ENCODE data around the gene PACS1. TPM values are rescaled to one million over a fixed set of nuclear protein-coding genes. Genes with fewer than 3 reads are reported as not detected.

The PACS1 gene
- total RNA-seq, 1 donor from 2014 or later, result 50.8 TPM

- peak; percentile 79 for DNase-seq
- Histone ChIP-seq H3K4me3 (peak overlapping the region; percentile 22), H3K9me3 (no peaks in the 10 kb centered on the region), H3K27ac (peak overlapping the region; percentile 18), H3K4me1 (peaks cover 24% of the 10 kb centered on the region), H3K27me3 (ENCODE audit: low read depth) (no peaks in the 10 kb centered on the region), H3K36me3 (no peaks in the 10 kb centered on the region)
- TF ChIP-seq, protein P1, sequence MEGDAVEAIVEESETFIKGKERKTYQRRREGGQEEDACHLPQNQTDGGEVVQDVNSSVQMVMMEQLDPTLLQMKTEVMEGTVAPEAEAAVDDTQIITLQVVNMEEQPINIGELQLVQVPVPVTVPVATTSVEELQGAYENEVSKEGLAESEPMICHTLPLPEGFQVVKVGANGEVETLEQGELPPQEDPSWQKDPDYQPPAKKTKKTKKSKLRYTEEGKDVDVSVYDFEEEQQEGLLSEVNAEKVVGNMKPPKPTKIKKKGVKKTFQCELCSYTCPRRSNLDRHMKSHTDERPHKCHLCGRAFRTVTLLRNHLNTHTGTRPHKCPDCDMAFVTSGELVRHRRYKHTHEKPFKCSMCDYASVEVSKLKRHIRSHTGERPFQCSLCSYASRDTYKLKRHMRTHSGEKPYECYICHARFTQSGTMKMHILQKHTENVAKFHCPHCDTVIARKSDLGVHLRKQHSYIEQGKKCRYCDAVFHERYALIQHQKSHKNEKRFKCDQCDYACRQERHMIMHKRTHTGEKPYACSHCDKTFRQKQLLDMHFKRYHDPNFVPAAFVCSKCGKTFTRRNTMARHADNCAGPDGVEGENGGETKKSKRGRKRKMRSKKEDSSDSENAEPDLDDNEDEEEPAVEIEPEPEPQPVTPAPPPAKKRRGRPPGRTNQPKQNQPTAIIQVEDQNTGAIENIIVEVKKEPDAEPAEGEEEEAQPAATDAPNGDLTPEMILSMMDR (IDR thresholded peaks at IDR 0.05), result no peak
- ATAC-seq, result peak; percentile 87 to 90
- intact Hi-C loops (cut with DNase I), result no loop called here
Measured at GRCh38 chr11:66100272-66101065, 30.4 kb downstream of the PACS1 start.

DNA sequence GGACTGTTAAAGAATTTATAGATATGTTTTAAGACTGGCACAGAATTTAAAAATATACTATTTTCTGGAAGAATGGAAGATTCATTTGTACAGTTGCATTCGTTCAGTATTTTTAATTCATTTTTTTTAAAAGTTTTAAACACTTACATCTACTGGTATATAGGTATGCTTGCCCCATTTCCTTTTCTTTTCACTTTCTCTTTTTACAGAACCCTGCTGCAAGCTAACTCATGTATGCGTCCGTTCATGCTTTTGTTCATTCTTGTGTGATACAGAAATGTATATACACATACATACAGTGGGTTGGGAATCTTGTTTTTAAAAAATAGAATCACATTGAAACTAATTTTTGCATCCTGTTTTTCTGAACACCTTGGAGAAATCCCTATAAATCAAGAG lies 31.0 kb downstream of the PACS1 start:
- peak overlapping the region; percentile 18 for H3K27ac ChIP-seq
- no peaks in the 10 kb centered on the region for H3K27me3 ChIP-seq (ENCODE audit: low read depth)
- TF ChIP-seq, protein P1 (IDR thresholded peaks at IDR 0.05), result no peak
- DNase-seq (no peak), ATAC-seq (no peak)
- H3K4me1 ChIP-seq, result peaks cover 24% of the 10 kb centered on the region
- intact Hi-C loops (cut with DNase I), result no loop called here
- H3K36me3 ChIP-seq, result no peaks in the 10 kb centered on the region
- H3K9me3 ChIP-seq, result no peaks in the 10 kb centered on the region
- H3K4me3 ChIP-seq, result peak overlapping the region; percentile 22

DNA sequence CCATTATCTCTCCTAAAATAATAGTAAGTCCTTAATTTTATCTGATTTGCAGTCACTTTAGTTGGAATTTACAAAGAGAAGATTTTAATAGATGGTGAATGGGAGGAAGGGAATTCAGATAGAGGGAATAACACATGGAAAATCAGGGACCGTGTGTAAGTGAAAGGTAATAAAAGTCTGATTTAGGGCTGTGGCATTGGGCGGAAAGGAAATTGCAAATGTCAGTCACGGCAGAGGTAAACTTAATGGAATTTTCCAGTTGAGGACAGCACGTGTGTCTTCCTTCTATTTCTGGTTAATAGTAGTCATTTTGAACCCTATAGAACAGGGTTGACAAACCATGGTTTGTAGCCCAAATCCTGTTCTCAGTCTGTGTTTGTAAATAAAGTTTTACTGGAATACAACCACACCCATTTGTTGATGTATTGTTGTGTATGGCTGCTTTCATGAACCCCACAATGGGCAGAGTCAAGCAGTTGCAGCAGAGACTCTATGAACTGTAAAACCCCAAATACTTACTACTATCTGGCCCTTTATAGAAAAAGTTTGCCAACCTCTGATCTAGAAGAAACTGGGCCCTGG lies 34.1 kb downstream of the PACS1 start:
- no peak for DNase-seq

DNA sequence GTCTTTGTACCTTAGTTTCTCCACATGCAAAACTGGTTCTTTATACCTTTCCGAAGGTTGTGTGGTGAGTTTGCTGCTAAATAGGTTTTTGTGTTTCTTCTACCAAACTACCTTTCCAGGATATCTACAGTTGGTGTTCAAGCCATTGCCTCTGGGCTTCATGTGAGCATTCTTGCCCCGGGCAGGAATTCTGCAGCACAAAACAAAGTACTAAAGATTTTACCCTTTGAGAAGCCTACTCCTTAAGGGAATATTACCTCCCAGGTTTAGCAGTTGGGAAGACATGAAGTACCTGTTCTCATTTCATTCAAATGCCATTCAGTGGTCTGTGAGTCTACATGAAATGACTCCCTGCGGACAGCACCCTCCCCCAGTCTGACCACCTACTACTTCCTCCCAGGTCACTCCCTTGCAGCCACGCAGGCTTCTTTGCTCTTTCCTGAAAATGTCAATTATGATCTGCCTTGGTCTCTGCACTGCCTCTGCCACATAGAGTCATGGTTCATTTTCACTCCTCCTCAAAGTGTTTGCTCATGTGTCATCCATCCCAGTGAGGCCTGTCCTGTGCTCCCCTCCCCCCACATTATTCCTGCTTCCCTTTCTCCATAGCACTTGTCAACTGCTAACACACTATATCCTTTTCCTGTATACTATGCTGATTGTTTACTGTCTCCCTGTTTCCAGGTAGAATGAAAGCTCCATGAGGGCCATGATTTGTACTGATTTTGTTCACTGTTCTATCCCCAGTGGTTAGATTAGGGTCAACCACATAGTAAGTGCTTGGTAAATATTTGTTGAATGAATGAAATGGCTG lies 36.9 kb downstream of the PACS1 start:
- TF ChIP-seq, protein P1 (IDR thresholded peaks at IDR 0.05), result no peak
- Histone ChIP-seq H3K4me1 (peaks cover 16% of the 10 kb centered on the region), H3K9me3 (no peaks in the 10 kb centered on the region), H3K4me3 (no peak overlapping the region), H3K27me3 (ENCODE audit: low read depth) (no peaks in the 10 kb centered on the region), H3K27ac (no peak overlapping the region), H3K36me3 (no peaks in the 10 kb centered on the region)
- no peak for DNase-seq
- no peak for ATAC-seq
- intact Hi-C loops (cut with DNase I), result no loop called here

More for the DNA sequence above, 34.1 kb downstream of the PACS1 start:
- TF ChIP-seq, protein P1 (IDR thresholded peaks at IDR 0.05), result no peak
- H3K4me3 ChIP-seq, result no peak overlapping the region
- intact Hi-C loops (cut with DNase I), result no loop called here
- no peaks in the 10 kb centered on the region for H3K36me3 ChIP-seq
- peaks cover 33% of the 10 kb centered on the region for H3K4me1 ChIP-seq
- H3K27me3 ChIP-seq (ENCODE audit: low read depth), result no peaks in the 10 kb centered on the region
- H3K27ac ChIP-seq, result no peak overlapping the region
- H3K9me3 ChIP-seq, result no peaks in the 10 kb centered on the region
- no peak for ATAC-seq

- no peak for DNase-seq
- TF ChIP-seq, protein P1 (IDR thresholded peaks at IDR 0.05), result no peak
- ATAC-seq, result no peak
- Histone ChIP-seq H3K9me3 (no peaks in the 10 kb centered on the region), H3K36me3 (no peaks in the 10 kb centered on the region), H3K27ac (no peak overlapping the region), H3K27me3 (ENCODE audit: low read depth) (no peaks in the 10 kb centered on the region), H3K4me1 (peaks cover 25% of the 10 kb centered on the region), H3K4me3 (no peak overlapping the region)
- intact Hi-C loops (cut with DNase I), result no loop called here
Measured at GRCh38 chr11:66107600-66108510, 37.8 kb downstream of the PACS1 start.
